ENCODE measurements around the gene KRR1.
A peak's percentile ranks its signal among the peaks of the same experiment; 100 is the strongest.
"Not testable (repeated sequence)": the region's sequence is repeated elsewhere in the genome, so short reads cannot be mapped to it uniquely, and the experiment has no call there.

The KRR1 gene

DNA sequence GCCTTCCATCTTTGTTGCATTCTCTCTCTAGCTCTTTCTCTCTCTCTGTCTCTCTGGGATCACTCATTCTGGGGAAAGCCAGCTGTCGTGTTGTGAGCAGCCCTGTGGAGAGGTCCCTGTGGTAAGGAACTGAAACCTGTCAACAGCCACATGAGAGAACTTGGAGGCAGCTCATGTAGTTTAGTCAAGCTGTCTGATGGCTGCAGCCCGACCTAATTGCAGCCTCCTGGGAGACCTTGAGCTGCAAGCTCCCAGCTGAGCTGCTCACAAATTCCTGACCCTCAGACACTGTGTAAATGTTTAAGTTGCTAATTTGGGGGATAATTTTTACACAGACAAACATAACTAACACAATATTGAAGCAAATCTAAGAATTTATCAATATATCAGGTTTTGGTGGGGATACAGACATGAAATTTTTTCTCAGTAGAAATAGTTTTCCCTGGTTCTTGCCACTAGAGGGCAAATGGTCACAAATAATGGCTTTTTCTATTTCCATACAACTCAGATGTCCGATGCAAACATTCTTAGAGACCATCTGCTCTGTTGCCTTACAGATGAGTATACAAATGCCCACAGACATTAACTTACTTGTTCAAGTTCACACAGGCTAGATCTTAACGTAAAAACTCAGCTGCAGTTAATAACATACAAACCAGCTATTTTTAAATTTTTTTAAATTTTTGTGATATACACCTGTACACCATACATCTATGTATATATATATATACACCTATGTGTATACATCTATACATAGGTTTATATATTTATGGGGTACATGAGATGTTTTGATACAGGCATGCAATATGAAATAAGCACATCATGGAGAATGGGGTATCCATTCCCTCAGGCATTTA lies 15.5 kb upstream of the KRR1 start:
- DNase-seq (ENCODE audit: insufficient read length, low spot score) (peak; percentile 25), FAIRE-seq (peak; percentile 83)

DNA sequence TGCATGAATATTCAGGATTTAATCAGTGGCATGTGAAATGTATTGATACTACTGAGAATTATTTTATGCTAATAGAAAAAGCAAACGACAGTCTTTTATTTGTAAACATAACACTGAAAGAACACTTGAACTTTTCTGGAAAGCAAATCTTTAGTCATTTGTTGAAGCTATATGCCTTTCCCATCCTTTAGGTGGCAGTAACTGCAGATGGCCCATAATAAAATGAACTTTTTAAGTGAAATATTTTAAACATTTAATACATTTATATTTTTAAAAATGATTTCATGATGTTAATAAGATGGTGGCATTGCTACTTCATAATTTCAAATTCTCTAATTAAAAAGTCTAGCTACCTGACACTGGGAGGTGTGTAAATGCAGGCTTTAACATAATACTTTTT lies 13.9 kb upstream of the KRR1 start:
- FAIRE-seq (no peak), DNase-seq (ENCODE audit: insufficient read length, low spot score) (no peak)

DNA sequence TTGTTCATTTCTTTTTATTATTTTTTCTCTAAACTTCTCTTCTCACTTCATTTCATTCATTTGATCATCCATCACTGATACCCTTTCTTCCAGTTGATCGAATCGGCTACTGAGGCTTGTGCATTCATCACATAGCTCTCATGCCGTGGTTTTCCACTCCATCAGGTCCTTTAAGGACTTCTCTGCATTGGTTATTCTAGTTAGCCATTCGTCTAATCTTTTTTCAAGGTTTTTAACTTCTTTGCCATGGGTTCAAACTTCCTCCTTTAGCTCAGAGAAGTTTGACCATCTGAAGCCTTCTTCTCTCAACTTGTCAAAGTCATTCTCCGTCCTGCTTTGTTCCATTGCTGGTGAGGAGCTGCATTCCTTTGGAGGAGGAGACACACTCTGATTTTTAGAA lies 10.7 kb upstream of the KRR1 start:
- not testable (repeated sequence) for FAIRE-seq; DNase-seq (ENCODE audit: insufficient read length, low spot score)

DNA sequence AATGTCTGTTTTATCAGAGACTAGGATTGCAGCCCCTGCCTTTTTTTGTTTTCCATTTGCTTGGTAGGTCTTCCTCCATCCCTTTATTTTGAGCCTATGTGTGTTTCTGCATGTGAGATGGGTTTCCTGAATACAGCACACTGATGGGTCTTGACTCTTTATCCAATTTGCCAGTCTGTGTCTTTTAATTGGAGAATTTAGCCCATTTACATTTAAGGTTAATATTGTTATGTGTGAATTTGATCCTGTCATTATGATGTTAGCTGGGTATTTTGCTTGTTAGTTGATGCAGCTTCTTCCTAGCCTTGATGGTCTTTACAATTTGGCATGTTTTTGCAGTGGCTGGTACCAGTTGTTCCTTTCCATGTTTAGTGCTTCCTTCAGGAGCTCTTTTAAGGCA lies 9.8 kb upstream of the KRR1 start:
- not testable (repeated sequence) for FAIRE-seq

DNA sequence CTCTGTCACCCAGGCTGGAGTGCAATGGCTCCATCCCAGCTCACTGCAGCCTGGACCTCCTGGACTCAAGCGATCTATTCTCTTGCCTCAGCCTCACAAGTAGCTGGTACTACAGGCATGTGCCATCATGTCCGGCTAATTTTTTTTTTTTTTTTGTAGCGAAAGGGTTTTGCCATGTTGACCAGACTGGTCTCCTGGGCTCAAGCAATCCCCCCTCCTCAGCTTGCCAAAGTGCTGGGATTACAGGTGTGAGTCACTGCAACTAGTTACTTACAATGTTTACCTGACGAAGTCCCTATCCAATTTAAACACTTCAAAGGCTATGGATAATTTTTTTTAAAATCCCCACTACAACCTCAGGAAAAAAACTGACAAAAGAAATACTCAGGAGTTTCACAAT lies 1.8 kb downstream of the KRR1 start:
- no peak for DNase-seq (ENCODE audit: insufficient read length, low spot score)
- FAIRE-seq = no peak

More for the DNA sequence above, 9.8 kb upstream of the KRR1 start:
- DNase-seq (ENCODE audit: insufficient read length, low spot score) = not testable (repeated sequence)

DNA sequence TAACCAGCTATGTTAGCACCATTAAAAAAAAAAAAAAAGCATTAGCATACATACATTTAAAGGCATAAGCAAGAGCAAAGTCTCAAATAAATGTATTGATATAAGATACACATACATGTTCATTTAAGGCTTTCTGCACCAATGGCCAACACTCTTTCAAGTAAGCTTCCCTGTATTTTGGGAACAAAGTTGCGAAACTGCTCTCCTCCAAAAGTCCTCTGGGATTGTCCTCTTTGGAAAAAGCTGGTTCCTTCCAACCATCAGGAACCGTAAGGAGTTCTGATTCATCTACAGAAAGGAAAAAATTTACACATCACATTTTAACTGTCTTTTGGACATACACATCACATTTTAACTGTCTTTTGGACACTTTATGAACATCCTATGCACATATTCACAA lies 3.2 kb downstream of the KRR1 start:
- DNase-seq (ENCODE audit: insufficient read length, low spot score) = no peak
- no peak for FAIRE-seq

DNA sequence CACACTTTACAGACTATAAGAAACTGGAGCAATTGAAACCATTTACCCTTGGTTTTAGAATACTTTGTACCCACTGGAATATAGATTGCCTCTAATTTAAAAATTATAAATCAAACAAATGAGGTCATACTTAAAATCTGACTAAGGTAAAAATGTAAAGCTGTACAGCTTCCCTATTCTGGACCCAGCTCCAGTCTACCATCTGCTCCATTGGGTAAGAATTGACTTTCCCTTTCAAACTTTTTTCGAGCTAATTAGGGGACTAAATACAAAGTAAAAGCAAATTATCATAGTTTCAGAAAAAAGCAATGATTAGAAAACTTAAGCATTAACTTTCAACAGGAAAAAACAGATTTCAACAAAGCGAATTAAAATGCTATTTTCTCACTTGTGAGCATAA lies 4.3 kb downstream of the KRR1 start:
- FAIRE-seq (no peak), DNase-seq (ENCODE audit: insufficient read length, low spot score) (no peak)

DNA sequence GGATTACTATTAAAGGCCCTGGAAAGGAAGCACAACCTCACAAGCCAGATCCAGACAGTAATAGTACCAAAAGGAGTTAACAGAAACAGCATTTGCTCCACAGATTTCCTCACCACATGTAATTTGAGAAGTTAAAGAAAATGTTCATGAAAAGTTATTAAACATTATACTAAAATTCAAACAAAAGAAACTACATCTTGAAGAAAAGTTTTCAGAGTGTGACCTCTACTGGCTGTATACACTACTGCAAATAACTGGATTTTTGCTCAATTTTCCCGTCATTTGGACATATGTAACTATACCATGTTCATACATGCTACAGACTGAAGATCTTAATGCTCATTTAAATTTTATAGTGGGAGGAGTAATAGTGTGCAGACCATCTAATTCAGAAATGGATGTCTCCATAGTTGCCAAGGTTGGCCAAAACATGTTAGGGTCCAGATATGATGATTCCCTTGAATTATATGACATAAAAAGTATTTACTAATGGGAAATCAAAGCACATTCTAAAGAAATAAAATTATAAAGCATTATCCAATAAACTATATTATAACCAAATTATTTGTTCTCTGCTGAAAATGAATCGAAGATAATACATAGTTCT lies 5.6 kb downstream of the KRR1 start:
- no peak for DNase-seq (ENCODE audit: insufficient read length, low spot score)
- no peak for FAIRE-seq

DNA sequence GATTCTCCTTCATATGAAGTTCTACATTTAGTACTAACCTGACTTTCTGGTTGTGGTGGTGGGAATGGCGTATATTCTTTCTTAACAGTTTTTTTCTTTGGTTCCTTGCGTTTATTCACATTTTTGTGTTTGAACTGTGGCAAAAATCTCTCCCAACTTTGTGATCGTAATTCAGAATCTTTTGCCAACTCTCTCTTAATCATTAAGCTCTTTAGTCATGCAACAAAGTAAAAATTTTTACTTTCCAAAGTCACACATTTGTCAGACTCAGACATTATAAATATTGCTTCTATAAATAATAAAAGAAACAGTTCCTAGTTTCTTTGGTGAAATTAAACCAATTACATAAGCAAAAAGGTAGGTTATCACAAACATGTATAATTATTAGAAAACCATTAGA lies 7.5 kb downstream of the KRR1 start:
- DNase-seq (ENCODE audit: insufficient read length, low spot score) (no peak), FAIRE-seq (no peak)

DNA sequence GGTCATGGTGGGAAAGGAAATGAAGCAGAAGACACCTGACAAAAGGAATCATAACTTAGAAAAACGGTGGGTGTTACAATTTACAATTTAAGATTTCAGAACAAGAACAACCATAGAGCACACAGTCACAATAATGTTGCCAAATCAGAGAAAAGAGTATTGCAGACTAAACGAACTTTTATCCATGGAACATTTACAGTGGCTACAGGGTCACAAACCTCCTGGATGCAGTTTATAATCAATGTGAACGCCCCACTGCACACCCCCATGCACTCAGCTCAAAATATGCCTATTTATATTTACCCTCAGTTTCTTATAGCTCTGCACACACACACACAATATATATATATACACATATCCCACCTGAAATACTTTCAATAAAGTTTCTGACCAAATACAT lies 8.0 kb downstream of the KRR1 start:
- no peak for FAIRE-seq

DNA sequence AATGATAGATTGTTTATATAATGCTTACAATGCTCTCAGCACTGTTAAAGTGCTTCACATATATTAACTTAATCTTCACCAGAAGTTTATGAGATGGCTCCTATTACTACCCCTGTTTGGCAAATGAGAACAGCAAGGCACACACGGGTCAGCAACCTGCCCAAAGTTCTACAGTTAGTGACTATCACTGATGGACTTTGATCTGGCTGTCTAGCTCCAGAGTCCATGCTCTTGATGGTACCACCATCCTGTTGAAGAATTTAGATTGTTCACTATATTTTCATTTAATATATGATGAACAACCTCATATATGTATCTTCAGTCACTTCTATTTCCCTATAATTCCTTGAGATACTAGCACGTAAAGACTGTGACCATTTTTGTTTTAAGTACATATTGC lies 20.2 kb downstream of the KRR1 start:
- DNase-seq (ENCODE audit: insufficient read length, low spot score) = no peak
- no peak for FAIRE-seq

More for the DNA sequence above, 8.0 kb downstream of the KRR1 start:
- DNase-seq (ENCODE audit: insufficient read length, low spot score) = no peak

DNA sequence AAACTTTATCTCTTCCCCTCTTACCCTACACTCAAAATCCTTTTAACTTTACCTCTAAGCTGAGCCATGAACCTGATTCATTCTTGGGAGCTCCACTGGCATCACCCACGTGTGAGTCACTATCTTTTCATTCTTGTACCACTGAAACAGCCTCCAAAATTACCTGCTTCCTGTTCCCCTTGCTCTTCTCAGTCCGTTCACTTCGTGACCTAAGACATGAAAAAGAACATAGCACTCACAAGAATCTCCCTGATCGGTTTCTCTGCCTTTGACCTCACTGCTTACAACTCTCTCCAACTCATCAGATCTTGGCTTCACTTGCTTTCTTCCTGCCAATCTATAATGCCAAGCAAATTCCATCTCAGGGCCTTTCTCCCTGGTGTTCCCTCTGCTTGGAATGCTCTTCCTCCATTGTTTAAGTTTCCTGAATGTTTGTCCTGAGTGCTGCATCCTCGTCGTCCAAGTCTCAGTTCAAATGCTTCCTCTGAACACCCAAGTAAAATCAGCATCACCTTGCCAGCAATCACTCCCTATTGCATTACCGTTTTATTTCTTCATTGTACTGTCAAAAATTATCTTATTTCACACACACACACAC lies 21.7 kb downstream of the KRR1 start:
- DNase-seq (ENCODE audit: insufficient read length, low spot score) (no peak), FAIRE-seq (peak; percentile 78)

DNA sequence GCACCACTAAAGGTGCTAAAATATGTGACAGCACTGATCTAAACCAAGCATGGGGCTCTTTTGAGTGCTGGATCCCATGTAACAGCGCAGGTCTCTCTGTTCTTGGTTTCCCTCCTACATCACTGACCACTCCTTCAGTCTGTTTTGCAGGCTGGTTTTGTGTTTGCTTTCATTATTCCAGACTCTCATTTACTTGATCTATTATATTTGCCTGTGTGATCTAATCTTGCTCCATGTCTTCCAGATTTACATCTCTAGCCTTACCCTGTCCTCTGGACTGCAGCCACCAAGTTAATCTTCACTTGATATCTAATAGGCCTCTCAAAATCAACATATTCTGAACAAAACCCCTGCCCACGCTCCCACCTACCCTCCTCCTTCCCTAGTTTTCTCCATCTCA lies 22.2 kb downstream of the KRR1 start:
- no peak for FAIRE-seq
- DNase-seq (ENCODE audit: insufficient read length, low spot score) = no peak

DNA sequence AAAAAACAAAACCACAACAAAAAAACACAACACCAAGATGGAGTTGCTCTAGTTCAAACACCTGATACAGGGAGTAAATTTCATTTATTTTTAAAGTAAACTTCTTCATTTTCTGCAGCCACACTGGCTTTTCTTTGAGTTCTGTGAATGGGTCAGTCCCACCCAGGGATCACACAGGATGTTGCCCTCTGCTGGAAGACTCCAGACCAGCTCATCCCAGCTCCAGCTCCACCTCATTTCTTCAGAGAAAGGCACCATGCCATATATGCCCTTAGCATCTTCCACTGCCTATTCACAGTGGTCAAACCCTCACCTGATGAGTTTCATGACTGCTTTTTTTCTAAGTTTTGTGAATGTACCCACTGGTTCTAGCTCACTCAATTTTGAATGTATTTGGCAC lies 22.9 kb downstream of the KRR1 start:
- DNase-seq (ENCODE audit: insufficient read length, low spot score) (no peak), FAIRE-seq (no peak)

DNA sequence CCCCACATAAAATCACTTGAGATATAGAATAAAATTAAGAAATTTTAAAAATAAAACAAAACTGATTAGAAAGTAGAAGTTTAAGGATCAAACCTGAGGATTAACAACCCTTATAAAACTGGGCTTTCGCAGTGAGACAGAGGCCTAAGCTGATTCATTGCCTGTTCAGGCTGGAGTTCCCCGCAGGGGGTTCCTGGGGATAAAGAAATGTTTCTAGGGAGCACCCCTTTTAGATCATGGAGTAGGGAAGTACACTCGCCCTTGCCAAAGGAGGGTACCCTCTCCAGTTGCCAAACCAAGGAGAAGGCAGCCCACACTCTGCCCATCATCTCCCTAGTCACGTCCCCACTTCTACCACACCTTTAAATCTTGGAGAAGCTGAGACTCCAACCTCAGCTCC lies 24.1 kb downstream of the KRR1 start:
- FAIRE-seq = no peak
- no peak for DNase-seq (ENCODE audit: insufficient read length, low spot score)

DNA sequence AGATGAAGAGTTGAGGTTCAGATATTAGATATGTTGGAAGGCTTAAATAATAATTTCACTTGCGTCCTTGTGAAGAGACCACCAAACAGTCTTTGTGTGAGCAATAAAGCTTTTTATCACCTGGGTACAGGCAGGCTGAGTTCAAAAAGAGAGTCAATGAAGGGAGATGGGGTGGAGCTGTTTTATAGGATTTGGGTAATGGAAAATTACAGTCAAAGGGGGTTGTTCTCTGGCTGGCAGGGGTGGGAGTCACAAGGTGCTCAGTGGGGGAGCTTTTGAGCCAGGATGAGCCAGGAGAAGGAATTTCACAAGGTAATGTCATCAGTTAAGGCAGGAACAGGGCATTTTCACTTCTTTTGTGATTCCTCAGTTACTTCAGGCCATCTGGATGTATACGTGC lies 27.0 kb downstream of the KRR1 start:
- not testable (repeated sequence) for FAIRE-seq; DNase-seq (ENCODE audit: insufficient read length, low spot score)

DNA sequence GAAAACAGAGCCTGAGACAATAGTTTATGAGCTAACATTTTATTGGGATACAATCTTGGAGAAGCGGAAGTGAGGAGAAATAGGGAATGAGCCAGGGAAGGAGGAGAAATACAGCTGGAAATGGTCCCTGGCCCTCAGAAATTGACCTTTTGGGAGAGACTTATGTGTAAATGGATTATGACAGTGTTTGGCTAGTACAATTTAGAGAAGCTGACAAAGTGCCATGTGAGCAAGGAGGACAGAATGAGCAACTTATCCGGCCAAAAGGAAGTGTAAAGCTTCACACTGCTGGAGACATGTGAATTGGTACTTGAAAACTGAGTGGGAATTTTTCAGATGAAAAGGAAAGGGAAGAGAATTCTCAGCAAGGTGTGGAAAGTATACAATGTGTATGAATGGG lies 28.0 kb downstream of the KRR1 start:
- FAIRE-seq (no peak), DNase-seq (ENCODE audit: insufficient read length, low spot score) (no peak)

DNA sequence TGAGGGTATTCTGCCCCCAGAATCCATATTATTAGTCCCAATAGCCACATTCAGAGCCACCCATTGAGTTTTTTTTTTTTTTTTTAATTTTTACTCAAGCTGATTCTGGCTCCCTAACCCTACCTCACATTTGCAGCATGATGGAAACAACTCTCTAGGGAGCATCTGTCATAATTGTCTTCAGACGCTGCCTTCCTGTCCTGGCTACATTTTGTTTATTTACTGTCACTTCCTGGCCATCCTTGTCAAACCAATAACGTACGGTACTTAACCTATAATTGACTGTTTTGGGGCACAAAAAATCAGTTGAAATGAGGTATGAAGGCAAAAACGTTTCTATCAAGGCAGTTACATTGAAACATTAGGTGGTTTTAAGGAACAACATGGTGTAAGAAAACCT lies 28.8 kb downstream of the KRR1 start:
- DNase-seq (ENCODE audit: insufficient read length, low spot score) = no peak
- peak; percentile 84 for FAIRE-seq

DNA sequence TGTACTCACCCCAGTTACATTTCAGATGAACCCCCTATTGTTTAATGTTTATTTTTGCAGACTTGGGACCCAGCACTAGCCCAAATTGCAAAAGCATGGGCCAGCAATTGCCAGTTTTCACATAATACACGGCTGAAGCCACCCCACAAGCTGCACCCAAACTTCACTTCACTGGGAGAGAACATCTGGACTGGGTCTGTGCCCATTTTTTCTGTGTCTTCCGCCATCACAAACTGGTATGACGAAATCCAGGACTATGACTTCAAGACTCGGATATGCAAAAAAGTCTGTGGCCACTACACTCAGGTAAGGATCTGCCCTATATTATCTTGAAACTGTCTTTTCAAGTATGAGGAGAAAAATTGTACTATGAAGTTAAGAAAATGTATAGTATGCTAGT lies 29.6 kb downstream of the KRR1 start:
- FAIRE-seq = peak; percentile 70
- no peak for DNase-seq (ENCODE audit: insufficient read length, low spot score)

DNA sequence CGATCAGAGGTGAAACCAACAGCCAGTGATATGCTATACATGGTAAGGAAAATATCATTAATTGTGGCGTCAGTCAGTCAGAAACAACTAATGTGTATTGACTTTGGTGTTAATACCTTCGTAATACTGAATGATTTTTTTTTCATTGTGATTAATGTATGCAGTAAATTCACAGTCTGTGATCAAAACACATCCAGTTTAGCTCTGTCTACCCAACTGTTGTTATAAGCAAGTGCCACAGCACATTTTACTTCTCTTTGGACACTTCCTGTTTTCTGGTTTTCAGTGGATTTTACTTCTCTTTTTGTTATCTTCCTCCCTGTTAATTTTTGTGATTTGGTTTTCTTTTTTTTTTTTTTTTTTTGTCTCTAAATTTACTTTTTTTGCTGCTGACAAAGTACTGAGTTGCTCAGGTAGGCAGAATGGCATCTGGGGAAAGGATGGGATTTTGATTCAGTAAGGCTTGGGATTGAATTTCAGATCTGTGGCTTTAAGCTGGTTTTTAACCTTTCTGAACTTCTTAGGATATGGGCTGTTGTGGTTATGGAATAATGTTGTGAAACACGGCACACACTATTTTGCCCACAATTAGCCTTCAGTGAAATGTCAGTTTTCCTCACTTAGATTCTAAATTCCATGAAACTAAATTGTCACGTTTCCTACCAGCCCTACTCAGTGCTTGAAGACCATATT lies 30.2 kb downstream of the KRR1 start:
- FAIRE-seq (no peak), DNase-seq (ENCODE audit: insufficient read length, low spot score) (no peak)

DNA sequence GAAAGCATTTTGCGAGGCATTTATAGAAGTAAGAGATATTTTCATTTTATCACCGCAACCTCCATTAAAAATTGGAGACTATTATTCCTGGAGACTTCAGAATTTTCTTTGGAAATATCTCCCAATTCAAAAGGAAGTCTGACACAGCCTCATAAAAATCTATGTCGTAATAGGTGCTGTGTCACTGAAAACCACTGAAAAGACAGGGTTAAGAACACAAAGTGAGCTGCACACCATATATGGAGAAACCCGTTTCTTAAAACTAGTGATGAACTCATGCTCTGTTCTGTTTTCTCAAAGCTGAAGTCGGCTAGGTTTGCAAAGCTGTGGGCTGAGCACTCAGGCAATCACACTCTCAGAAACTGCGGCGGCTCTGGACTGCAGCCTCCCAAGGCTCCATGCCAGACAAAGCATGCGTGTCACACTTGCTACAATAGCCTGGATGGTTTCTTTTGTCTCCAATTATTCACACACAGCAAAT lies 30.9 kb downstream of the KRR1 start, which contains the start of gene GLIPR1:
GLIPR1 (plus strand) TSS at position 287 of the 481 bp plus-strand sequence; CDS start at position 413, 126 bp downstream.
- peak; percentile 99 for FAIRE-seq
- DNase-seq (ENCODE audit: insufficient read length, low spot score) = peak; percentile 15

Measured in GM19239 (cell line).